HCT116 (cell line): ENCODE results near the gene HIRA. TPM values are rescaled to one million over a fixed set of nuclear protein-coding genes. Genes with fewer than 3 reads are reported as not detected.

ENCODE experiments used
- ATAC-seq: fragments of 200-7000 bp; cut with Tn5 transposase; 2 replicates; pipeline ENCODE4 v1.9.1; 2020; ENCODE audit warnings: mild to moderate bottlenecking, moderate library complexity
- BruUV-seq: library from RNA; stranded (reverse); fragments of 400-500 nt; replicated peaks from 2 replicates; lab custom pipeline; 2021; lab: Mats Ljungman, UMichigan
- CTCF ChIA-PET: fragments of 300-600 bp; sonication (Branson Sonifier 250); formaldehyde crosslinking; loops from one replicate; lab custom pipeline; 2021; ENCODE audit warnings: antibody characterized with exemption; lab: Charles Lee
- POLR2A ChIA-PET: fragments of 300-600, 350-600 bp; sonication (Branson Sonifier 250); formaldehyde crosslinking; loops from one replicate; lab custom pipeline; 2021; ENCODE audit warnings: antibody characterized with exemption; lab: Charles Lee
- RAD21 ChIA-PET, 2 experiments: fragments of 300-600 bp; sonication (Branson Sonifier 250); formaldehyde crosslinking; loops; one replicate each; lab custom pipeline; 2023; ENCODE audit warnings: low total read pairs in 2 of 2; ENCODE audit not compliant: uncharacterized antibody in 2 of 2, unreplicated experiment in 2 of 2, low non-redundant PET in 1 of 2; lab: Charles Lee
- DNase-seq: peaks from one replicate; pipeline ENCODE4 v3.0.0-alpha.2; 2010; ENCODE audit warnings: low read depth, low spot score
- H2AFZ ChIP-seq: fragments of 200-600 bp; shearing (Covaris generic), sonication (generic); 2 replicates; pipeline ENCODE4 v1.6.1; 2017; ENCODE audit warnings: low read depth, mixed run types, mixed read lengths, antibody characterized with exemption, low read length; ENCODE audit not compliant: poor library complexity, severe bottlenecking
- H3K27ac ChIP-seq: 2 replicates; pipeline ENCODE4 v1.5.1; 2012; ENCODE audit warnings: low read depth, low read length
- H3K27me3 ChIP-seq: fragments of 200-600 bp; sonication (generic); 2 replicates; pipeline ENCODE4 v1.6.1; 2016; ENCODE audit warnings: mixed run types, low read length, mixed read lengths; ENCODE audit not compliant: insufficient read depth
- H3K36me3 ChIP-seq, 2 experiments: fragments of 200-500 bp in 1 of 2; fragments of 200-600 bp in 1 of 2; sonication (Bioruptor generic) in 1 of 2; sonication (generic) in 1 of 2; 2 replicates each; pipeline versions ENCODE4 v1.5.1 to v1.6.1; 2014 to 2016; ENCODE audit warnings: low read length in 2 of 2, inconsistent platforms in 1 of 2, mixed read lengths in 1 of 2, mixed run types in 1 of 2; ENCODE audit not compliant: insufficient read depth in 2 of 2, control insufficient read depth in 1 of 2
- H3K4me1 ChIP-seq, 2 experiments: fragments of 200-600 bp in 1 of 2; sonication (generic) in 1 of 2; 2 replicates each; pipeline versions ENCODE4 v1.5.1 to v1.6.1; 2012 to 2017; ENCODE audit warnings: low read length in 2 of 2, inconsistent platforms in 1 of 2, mild to moderate bottlenecking in 1 of 2, mixed read lengths in 1 of 2, mixed run types in 1 of 2, moderate library complexity in 1 of 2; ENCODE audit not compliant: insufficient read depth in 2 of 2, control insufficient read depth in 1 of 2
- H3K4me2 ChIP-seq: fragments of 200-600 bp; sonication (generic); 2 replicates; pipeline ENCODE4 v1.6.1; 2017; ENCODE audit warnings: mixed run types, low read length, mixed read lengths
- H3K4me3 ChIP-seq, 2 experiments: fragments of 200-600 bp in 1 of 2; sonication (generic) in 1 of 2; replicated peaks in 1 of 2; 2 replicates each; pipeline ENCODE4 v1.5.1; 2011 to 2016; ENCODE audit warnings: low read length in 2 of 2, control low read depth in 1 of 2, low read depth in 1 of 2, mild to moderate bottlenecking in 1 of 2, mixed read lengths in 1 of 2, mixed run types in 1 of 2
- H3K79me2 ChIP-seq: fragments of 200-600 bp; sonication (generic); 2 replicates; pipeline ENCODE4 v1.6.1; 2017; ENCODE audit warnings: mild to moderate bottlenecking, mixed run types, low read length, moderate library complexity, mixed read lengths; ENCODE audit not compliant: insufficient read depth
- H3K9ac ChIP-seq: fragments of 200-600 bp; sonication (generic); 2 replicates; pipeline ENCODE4 v1.6.1; 2016; ENCODE audit warnings: low read length, mixed read lengths
- H3K9me2 ChIP-seq: fragments of 200-600 bp; sonication (generic), shearing (Covaris generic); 2 replicates; pipeline ENCODE4 v1.6.1; 2017; ENCODE audit warnings: mixed run types, mild to moderate bottlenecking, moderate library complexity; ENCODE audit not compliant: insufficient read depth
- H3K9me3 ChIP-seq, 2 experiments: fragments of 200-500 bp in 1 of 2; fragments of 200-600 bp in 1 of 2; sonication (Bioruptor generic) in 1 of 2; sonication (generic) in 1 of 2; 2 replicates each; pipeline ENCODE4 v1.6.1; 2014 to 2017; ENCODE audit warnings: low read length in 2 of 2, mixed read lengths in 2 of 2, inconsistent platforms in 1 of 2, low read depth in 1 of 2, mild to moderate bottlenecking in 1 of 2, mixed run types in 1 of 2, moderate library complexity in 1 of 2; ENCODE audit not compliant: control insufficient read depth in 1 of 2, insufficient read depth in 1 of 2
- H4K20me1 ChIP-seq: fragments of 200-600 bp; sonication (generic), shearing (Covaris generic); 2 replicates; pipeline ENCODE4 v1.6.1; 2017; ENCODE audit warnings: mixed run types, mild to moderate bottlenecking, moderate library complexity; ENCODE audit not compliant: insufficient read depth
- CBX3 ChIP-seq: IDR thresholded peaks from 2 replicates; pipeline ENCODE4 v1.6.1; 2012; ENCODE audit warnings: low read depth
- CEBPB ChIP-seq: IDR thresholded peaks from 2 replicates; pipeline ENCODE4 v1.6.1; 2012; ENCODE audit warnings: low read depth
- CTCF ChIP-seq, 3 experiments: fragments of 200-600 bp in 1 of 3; sonication (generic) in 1 of 3; IDR thresholded peaks in 2 of 3; conservative IDR thresholded peaks in 1 of 3; 2 replicates each; pipeline ENCODE4 v1.5.1; 2012 to 2017; ENCODE audit warnings: low read depth in 2 of 3, low read length in 2 of 3, antibody characterized with exemption in 1 of 3, borderline replicate concordance in 1 of 3, control low read depth in 1 of 3, mild to moderate bottlenecking in 1 of 3, mixed read lengths in 1 of 3, mixed run types in 1 of 3, moderate library complexity in 1 of 3; ENCODE audit not compliant: insufficient read depth in 1 of 3
- EGR1 ChIP-seq: IDR thresholded peaks from 2 replicates; pipeline ENCODE4 v1.6.1; 2012; ENCODE audit warnings: low read depth
- ELF1 ChIP-seq: IDR thresholded peaks from 2 replicates; pipeline ENCODE4 v1.6.1; 2012; ENCODE audit warnings: low read depth, borderline replicate concordance
- EZH2 ChIP-seq: fragments of 200-600 bp; sonication (generic); IDR thresholded peaks from 2 replicates; pipeline ENCODE4 v1.6.1; 2017; ENCODE audit warnings: antibody characterized with exemption, mixed run types
- EZH2phosphoT487 ChIP-seq: fragments of 200-600 bp; IDR thresholded peaks from 2 replicates; pipeline ENCODE4 v1.6.1; 2018; ENCODE audit warnings: antibody characterized with exemption, borderline replicate concordance
- FOSL1 ChIP-seq: IDR thresholded peaks from 2 replicates; pipeline ENCODE4 v1.6.1; 2012; ENCODE audit warnings: low read depth
- JUND ChIP-seq: IDR thresholded peaks from 2 replicates; pipeline ENCODE4 v1.6.1; 2012
- POLR2A ChIP-seq: IDR thresholded peaks from 2 replicates; pipeline ENCODE4 v1.7.0; 2011; ENCODE audit warnings: borderline replicate concordance; ENCODE audit not compliant: insufficient read depth, insufficient read length; ENCODE audit errors: extremely low read depth
- POLR2AphosphoS5 ChIP-seq: IDR thresholded peaks from 2 replicates; pipeline ENCODE4 v1.6.1; 2011; ENCODE audit warnings: mild to moderate bottlenecking, low read depth, low read length, moderate library complexity
- RAD21 ChIP-seq: IDR thresholded peaks from 2 replicates; pipeline ENCODE4 v1.6.1; 2012; ENCODE audit warnings: low read depth, mild to moderate bottlenecking
- SIN3A ChIP-seq: IDR thresholded peaks from 2 replicates; pipeline ENCODE4 v1.6.1; 2012; ENCODE audit warnings: low read depth
- SP1 ChIP-seq: IDR thresholded peaks from 2 replicates; pipeline ENCODE4 v1.6.1; 2012; ENCODE audit warnings: low read depth
- TCF7L2 ChIP-seq: IDR thresholded peaks from 2 replicates; pipeline ENCODE4 v1.7.0; 2011; ENCODE audit warnings: borderline replicate concordance, inconsistent platforms; ENCODE audit not compliant: insufficient read depth, insufficient read length; ENCODE audit errors: extremely low read depth
- YY1 ChIP-seq: IDR thresholded peaks from 2 replicates; pipeline ENCODE4 v1.6.1; 2011; ENCODE audit warnings: low read length, low read depth, moderate library complexity, mild to moderate bottlenecking; ENCODE audit not compliant: insufficient replicate concordance; ENCODE audit errors: extremely low read depth
- ZFX ChIP-seq: fragments of 450-650 bp; IDR thresholded peaks from 2 replicates; pipeline ENCODE4 v1.6.1; 2017
- ZNF274 ChIP-seq: fragments of 200-500 bp; sonication (Bioruptor generic); IDR thresholded peaks from 2 replicates; pipeline ENCODE4 v1.6.1; 2014; ENCODE audit warnings: mild to moderate bottlenecking, low read depth, low read length, inconsistent platforms
- intact Hi-C: fragments of 100-400 bp; cut with micrococcal nuclease; formaldehyde crosslinking; loops from 2 replicates; pipeline ENCODE4 v1.10.0; 2022
- total RNA-seq: library from RNA; stranded (reverse); gene quantifications from one replicate; pipeline ENCODE4 v1.2.1, GENCODE V29; 2021; ENCODE audit not compliant: unreplicated experiment
- TF ChIP-seq, protein P1 (sequence below): IDR thresholded peaks from 2 replicates; pipeline ENCODE4 v1.6.1; 2012; ENCODE audit warnings: low read depth
- TF ChIP-seq, protein P2 (sequence below): IDR thresholded peaks from 2 replicates; pipeline ENCODE4 v1.6.1; 2012

Gene HIRA
- total RNA-seq, 1 experiment from 2014 or later = 30.6 TPM

DNA sequence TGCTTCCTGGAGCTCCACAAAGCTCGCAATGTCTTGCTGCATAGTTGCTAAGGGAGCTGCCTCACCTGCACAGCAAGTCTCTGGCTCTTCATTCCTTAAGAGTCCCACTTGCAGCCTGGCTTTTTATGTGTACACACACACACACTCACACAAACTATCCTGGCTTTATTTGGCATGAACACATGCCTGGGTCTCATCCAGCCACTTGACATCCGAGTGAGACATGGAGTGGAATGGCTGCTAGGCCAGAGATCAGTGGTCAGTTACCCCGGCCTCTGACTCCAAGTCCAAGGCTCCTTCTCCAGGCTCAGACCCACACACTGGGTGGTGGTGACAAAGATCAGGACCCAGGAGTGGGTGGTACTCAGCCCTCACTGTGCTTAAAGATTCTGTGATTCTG, 102.1 kb downstream of the HIRA start:
- Histone ChIP-seq H4K20me1 (no peaks in the 10 kb centered on the region), H3K27me3 (no peaks in the 10 kb centered on the region), H3K4me2 (no peak overlapping the region), H3K36me3 (peaks cover 7 to 19% of the 10 kb centered on the region in 2 experiments; a peak in 3 of 4 replicates), H3K9me2 (no peaks in the 10 kb centered on the region), H3K9ac (no peak overlapping the region), H3K4me1 (no peaks in the 10 kb centered on the region), H2AFZ (no peak overlapping the region), H3K79me2 (no peaks in the 10 kb centered on the region), H3K4me3 (no peak overlapping the region), H3K9me3 (no peaks in the 10 kb centered on the region), H3K27ac (no peak overlapping the region)
- no peak for ATAC-seq
- BruUV-seq = no TSS peak
- ChIA-PET RAD21 (no interaction called here), CTCF (no interaction called here), POLR2A (no interaction called here)
- intact Hi-C loops = no loop called here
- TF ChIP-seq, protein P1, sequence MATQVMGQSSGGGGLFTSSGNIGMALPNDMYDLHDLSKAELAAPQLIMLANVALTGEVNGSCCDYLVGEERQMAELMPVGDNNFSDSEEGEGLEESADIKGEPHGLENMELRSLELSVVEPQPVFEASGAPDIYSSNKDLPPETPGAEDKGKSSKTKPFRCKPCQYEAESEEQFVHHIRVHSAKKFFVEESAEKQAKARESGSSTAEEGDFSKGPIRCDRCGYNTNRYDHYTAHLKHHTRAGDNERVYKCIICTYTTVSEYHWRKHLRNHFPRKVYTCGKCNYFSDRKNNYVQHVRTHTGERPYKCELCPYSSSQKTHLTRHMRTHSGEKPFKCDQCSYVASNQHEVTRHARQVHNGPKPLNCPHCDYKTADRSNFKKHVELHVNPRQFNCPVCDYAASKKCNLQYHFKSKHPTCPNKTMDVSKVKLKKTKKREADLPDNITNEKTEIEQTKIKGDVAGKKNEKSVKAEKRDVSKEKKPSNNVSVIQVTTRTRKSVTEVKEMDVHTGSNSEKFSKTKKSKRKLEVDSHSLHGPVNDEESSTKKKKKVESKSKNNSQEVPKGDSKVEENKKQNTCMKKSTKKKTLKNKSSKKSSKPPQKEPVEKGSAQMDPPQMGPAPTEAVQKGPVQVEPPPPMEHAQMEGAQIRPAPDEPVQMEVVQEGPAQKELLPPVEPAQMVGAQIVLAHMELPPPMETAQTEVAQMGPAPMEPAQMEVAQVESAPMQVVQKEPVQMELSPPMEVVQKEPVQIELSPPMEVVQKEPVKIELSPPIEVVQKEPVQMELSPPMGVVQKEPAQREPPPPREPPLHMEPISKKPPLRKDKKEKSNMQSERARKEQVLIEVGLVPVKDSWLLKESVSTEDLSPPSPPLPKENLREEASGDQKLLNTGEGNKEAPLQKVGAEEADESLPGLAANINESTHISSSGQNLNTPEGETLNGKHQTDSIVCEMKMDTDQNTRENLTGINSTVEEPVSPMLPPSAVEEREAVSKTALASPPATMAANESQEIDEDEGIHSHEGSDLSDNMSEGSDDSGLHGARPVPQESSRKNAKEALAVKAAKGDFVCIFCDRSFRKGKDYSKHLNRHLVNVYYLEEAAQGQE = no peak
- no peak for TF ChIP-seq TCF7L2
- no peak for TF ChIP-seq SP1
- no peak for TF ChIP-seq ZNF274
- no peak for TF ChIP-seq CEBPB
- TF ChIP-seq FOSL1 = no peak
- TF ChIP-seq, protein P2, sequence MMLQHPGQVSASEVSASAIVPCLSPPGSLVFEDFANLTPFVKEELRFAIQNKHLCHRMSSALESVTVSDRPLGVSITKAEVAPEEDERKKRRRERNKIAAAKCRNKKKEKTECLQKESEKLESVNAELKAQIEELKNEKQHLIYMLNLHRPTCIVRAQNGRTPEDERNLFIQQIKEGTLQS = no peak
- TF ChIP-seq RAD21 = no peak
- no peak for TF ChIP-seq SIN3A
- TF ChIP-seq ELF1 = no peak
- no peak for TF ChIP-seq EZH2
- TF ChIP-seq POLR2AphosphoS5 = no peak
- TF ChIP-seq EZH2phosphoT487 = no peak
- TF ChIP-seq YY1 = no peak
- TF ChIP-seq CTCF (IDR thresholded peaks at IDR 0.05 in 2 of 3, conservative IDR thresholded peaks at IDR 0.05 in 1 of 3; ENCODE audit: borderline replicate concordance in 1 of 3, insufficient read depth in 1 of 3, low read depth in 2 of 3, low read length in 2 of 3) = no peak
- no peak for TF ChIP-seq ZFX
- TF ChIP-seq EGR1 = no peak
- no peak for TF ChIP-seq JUND
- TF ChIP-seq POLR2A = no peak
- TF ChIP-seq CBX3 = no peak
- DNase-seq = no peak
